Measurements from ENCODE around the gene MRPL27. TPM values are rescaled to one million over a fixed set of nuclear protein-coding genes. Genes with fewer than 3 reads are reported as not detected.
"Not testable (repeated sequence)": the region's sequence is repeated elsewhere in the genome, so short reads cannot be mapped to it uniquely, and the experiment has no call there.

The MRPL27 gene
- total RNA-seq, 1 donor from 2014 or later: 42.3 TPM

DNA sequence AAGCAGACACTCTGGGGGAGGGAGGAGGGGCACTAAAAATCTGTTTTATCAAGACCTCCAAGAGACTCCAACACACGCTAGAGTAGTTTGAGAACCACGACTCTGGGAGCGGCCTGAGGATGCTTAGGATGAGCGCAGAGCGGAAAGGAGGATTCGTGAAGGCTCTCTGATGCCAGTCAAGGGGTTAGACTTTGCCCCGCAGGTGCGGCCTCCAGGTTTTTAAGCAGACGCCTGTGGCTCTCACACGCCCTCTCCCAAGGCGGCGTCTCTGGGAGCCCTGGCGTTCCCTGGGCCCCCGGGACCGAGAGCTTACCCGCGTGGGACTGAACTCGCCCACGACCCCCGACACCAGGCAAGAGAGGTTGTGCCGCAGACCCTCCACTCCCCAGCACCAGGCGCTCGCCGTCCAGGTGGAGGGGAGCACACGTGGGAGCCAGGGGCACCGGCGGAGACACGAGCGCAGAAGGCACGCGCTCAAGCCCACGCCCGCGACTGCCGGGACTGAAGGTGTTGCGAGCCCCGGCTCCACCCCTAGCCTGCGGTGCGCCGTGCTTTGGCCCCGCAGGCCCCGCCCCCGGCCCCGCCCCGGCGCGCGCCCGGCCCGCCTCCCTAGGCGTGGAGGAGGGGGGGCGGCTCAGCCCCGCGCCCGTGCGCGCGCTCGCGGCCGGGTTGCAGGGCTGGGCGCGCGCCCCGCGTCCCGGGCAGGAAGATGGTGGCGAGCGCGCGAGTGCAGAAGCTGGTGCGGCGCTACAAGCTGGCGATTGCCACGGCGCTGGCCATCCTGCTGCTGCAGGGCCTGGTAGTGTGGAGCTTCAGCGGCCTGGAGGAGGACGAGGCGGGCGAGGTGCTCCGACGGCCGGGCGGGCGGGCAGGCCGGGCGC lies 27.3 kb downstream of the MRPL27 start, which contains the start of gene XYLT2:
XYLT2 (plus strand) TSS at position 695 of the 881 bp plus-strand sequence; CDS start at position 710, 15 bp downstream.
- peak; percentile 51 for DNase-seq

GRCh38 chr17:50344731-50345365 lies 28.1 kb downstream of the MRPL27 start:
- no peak for DNase-seq

GRCh38 chr17:50339381-50339780 lies 33.6 kb downstream of the MRPL27 start:
- DNase-seq: no peak

DNA sequence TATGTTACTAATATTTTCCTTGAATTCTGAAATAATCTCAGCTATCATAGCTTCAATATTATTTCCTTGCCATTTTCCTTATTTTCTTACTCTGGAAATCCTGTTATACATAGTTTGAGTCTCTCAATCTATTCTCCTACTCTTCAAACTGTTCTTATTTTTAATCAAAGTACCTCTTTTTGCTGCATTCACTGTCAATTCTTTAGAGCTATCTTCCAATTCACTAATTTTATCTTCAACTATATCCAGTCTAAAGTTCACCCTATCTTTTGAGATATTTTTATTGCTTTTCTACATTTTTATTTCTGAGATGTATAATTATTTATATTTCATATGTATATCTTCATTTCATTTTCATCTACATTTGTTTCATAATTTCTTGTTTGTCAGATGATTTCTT lies 34.3 kb downstream of the MRPL27 start:
- no peak for DNase-seq

DNA sequence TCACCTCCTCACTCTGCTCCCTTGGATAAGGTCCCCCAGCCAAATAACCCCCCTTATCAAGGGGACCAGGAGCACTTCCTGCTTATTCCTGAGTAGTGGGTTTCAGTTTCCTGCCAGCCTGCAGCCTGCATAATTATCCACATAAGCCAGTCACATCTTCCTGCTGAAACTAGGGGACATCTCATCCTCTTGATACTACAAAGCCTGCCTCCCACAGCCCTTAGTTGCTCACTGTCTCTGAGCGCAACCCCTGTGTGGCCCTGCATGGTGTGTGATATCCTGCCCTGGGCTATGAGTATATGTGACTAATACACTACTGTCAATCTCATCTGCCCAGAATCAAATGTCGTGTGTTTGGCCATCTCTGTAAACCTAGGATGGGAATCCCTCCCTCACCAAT lies 35.0 kb downstream of the MRPL27 start:
- no peak for DNase-seq

GRCh38 chr17:50333291-50334057 lies 39.5 kb downstream of the MRPL27 start:
- not testable (repeated sequence) for DNase-seq

GRCh38 chr17:50332196-50332595 lies 40.8 kb downstream of the MRPL27 start:
- no peak for DNase-seq

- no peak for DNase-seq
Observed at GRCh38 chr17:50331085-50331791, 41.7 kb downstream of the MRPL27 start.

DNA sequence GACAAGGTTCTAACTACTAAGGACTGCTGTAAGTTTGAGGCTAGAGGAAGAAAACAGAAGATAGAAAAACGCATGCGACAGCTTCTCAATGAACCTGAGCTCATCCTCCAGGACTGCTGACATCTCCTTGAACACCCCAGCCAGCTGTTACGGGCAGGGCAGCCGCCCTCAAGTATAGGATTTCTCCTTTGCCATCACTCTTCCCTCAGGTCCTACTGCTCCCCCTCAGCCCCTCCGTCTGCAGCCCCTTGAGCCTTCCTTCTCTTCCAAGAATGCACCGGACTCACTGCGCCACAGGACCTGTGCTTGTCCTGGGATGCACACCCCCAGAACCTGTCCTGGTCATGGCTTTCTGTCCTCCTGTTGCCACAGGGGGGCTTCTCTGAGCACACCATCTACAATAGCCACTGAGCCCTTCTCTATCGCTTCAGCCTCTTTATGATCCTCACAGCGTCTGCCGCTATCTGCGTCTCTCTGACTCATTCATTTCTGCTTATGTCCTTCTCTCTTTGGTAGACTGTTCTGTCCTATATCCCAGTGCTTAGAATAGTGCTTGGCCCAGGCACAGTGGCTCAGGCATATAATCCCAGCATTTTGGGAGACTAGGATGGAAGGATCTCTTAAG lies 42.7 kb downstream of the MRPL27 start:
- DNase-seq: no peak

- DNase-seq: no peak
Observed at GRCh38 chr17:50329716-50330115, 43.3 kb downstream of the MRPL27 start.

GRCh38 chr17:50328363-50329325 lies 44.3 kb downstream of the MRPL27 start:
- peak; percentile 19 for DNase-seq

DNA sequence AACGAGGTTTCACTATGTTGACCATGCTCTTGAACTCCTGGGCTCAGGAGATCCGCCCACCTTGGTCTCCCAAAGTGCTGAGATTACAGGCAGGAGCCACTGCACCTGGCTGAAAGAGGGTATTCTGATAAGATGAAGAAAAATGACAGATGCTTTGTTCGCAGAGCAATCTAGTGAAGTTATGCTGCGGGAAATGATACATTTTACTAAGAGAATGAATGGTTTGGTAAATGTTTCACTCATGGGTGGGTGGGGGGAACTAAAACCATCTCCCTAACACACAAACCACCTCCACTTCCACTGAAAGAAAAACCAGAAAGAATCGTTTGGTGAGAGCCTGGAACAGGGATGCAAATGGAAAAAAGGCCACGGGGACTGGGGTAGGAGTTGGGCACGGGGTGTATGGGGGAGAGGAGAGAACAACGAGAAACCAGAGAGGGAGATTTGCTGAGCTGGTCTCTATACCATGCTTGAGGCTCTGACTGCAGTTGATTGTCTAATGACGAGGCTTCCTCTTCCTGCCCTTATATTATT lies 46.1 kb downstream of the MRPL27 start:
- no peak for DNase-seq

- no peak for DNase-seq
Observed at GRCh38 chr17:50325906-50326305, 47.1 kb downstream of the MRPL27 start.

- DNase-seq: no peak
Observed at GRCh38 chr17:50323060-50323459, 49.9 kb downstream of the MRPL27 start.

DNA sequence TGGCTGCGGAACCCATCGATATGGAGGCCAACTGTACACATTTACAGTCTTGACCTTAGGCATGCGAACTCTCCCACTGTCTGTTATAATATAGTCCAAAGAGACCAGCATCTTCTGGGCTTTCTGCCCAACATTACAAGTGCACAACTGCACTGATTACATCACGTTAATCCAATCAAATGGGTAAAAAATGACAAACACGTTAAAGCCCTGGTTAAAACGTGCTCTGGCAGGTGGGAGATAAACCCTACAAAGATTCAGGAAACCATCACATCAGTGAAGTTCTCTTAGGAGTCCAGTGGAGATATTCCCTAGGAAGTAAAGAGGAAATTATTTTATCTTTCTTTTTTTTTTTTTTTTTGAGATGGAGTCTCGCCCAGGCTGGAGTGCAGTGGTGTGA lies 50.7 kb downstream of the MRPL27 start:
- DNase-seq: no peak

- DNase-seq: no peak
Observed at GRCh38 chr17:50319306-50320004, 53.5 kb downstream of the MRPL27 start.

GRCh38 chr17:50318501-50319285 lies 54.3 kb downstream of the MRPL27 start:
- DNase-seq: no peak

All from skin of body (tissue), 2 donors.